Thyroid gland (tissue), 4 donors: Measurements from ENCODE around the gene ARMCX1. TPM values are rescaled to one million over a fixed set of nuclear protein-coding genes. Genes with fewer than 3 reads are reported as not detected.

Source experiments
- DNase-seq, 2 donors: peaks; one replicate each; pipeline ENCODE4 v3.0.0-alpha.2; 2019
- H3K27ac ChIP-seq, 3 donors: fragments of 200-600 bp; sonication (generic); 1 replicate in 2 of 3; 2 replicates in 1 of 3; pipeline ENCODE4 v1.5.1; 2016 to 2019; ENCODE audit warnings: mild to moderate bottlenecking in 1 of 3, moderate library complexity in 1 of 3
- H3K27me3 ChIP-seq: fragments of 200-600 bp; sonication (generic); one replicate; pipeline ENCODE4 v1.5.1; 2019
- H3K36me3 ChIP-seq, 2 donors: fragments of 200-600 bp; sonication (generic); one replicate each; pipeline ENCODE4 v1.5.1; 2016 to 2019
- H3K4me1 ChIP-seq, 2 donors: fragments of 200-600 bp; sonication (generic); one replicate each; pipeline ENCODE4 v1.5.1; 2017 to 2019
- H3K4me3 ChIP-seq, 3 donors: fragments of 200-600 bp; sonication (generic); replicated peaks in 1 of 3; 1 replicate in 2 of 3; 2 replicates in 1 of 3; pipeline ENCODE4 v1.5.1; 2016; ENCODE audit warnings: mild to moderate bottlenecking in 1 of 3
- H3K9me3 ChIP-seq: fragments of 200-600 bp; sonication (generic); one replicate; pipeline ENCODE4 v1.5.1; 2017
- CTCF ChIP-seq, 6 experiments: fragments of 200-600 bp in 3 of 6; fragments of 450-650 bp in 3 of 6; sonication (generic) in 3 of 6; IDR thresholded peaks; one replicate each; pipeline ENCODE4 v1.5.1; 2016 to 2019; ENCODE audit warnings: antibody characterized with exemption in 6 of 6, mild to moderate bottlenecking in 2 of 6, inconsistent platforms in 1 of 6, moderate library complexity in 1 of 6
- POLR2A ChIP-seq, 2 donors: fragments of 450-650 bp; IDR thresholded peaks; one replicate each; pipeline ENCODE4 v1.6.1; 2017; ENCODE audit warnings: antibody characterized with exemption in 2 of 2, mild to moderate bottlenecking in 2 of 2, moderate library complexity in 1 of 2
- WGBS, 2 donors: methylation state at CpG; one replicate each; pipeline ENCODE4 v1.1.5; 2017; 5-methylcytosine and 5-hydroxymethylcytosine counted together
- intact Hi-C: fragments of 100-400 bp; cut with DNase I; formaldehyde crosslinking; loops from one replicate; pipeline ENCODE4 v1.15.1; 2023
- total RNA-seq, 4 donors: library from RNA; depleted of rRNA; stranded (reverse); fragments of >200 nt; gene quantifications; one replicate each; pipeline ENCODE4 v1.2.3, GENCODE V29; 2016

Gene ARMCX1
- total RNA-seq, 4 donors from 2014 or later, result 22.4 to 32.7 (median 27.8) TPM

- TF ChIP-seq CTCF (IDR thresholded peaks at IDR 0.05), result no peak
- no peak for TF ChIP-seq POLR2A (IDR thresholded peaks at IDR 0.05)
- DNase-seq, result no peak
- 85 to 95% methylated on average over 4 to 6 of the region's 7 CpGs for WGBS, 2 donors
- H3K27ac ChIP-seq, result no peak overlapping the region
- intact Hi-C loops, result no loop called here
- H3K4me1 ChIP-seq, result no peaks in the 10 kb centered on the region
- H3K27me3 ChIP-seq, result no peaks in the 10 kb centered on the region
- H3K4me3 ChIP-seq, result no peak overlapping the region
- H3K36me3 ChIP-seq, result no peaks in the 10 kb centered on the region
- no peaks in the 10 kb centered on the region for H3K9me3 ChIP-seq
Observed at GRCh38 chrX:101602077-101602476, 51.7 kb downstream of the ARMCX1 start.

Other genes with a start within 250 kb of the ARMCX1 start
- 1 to 10 TPM; 3.9 to 6.4 (median 4.9) TPM for gene TIMM8A, start 201.8 kb upstream of the ARMCX1 start, total RNA-seq
- 1 to 10 TPM in 3 of 4 donors, under 1 TPM in 1; 0.49 to 5.2 (median 1.6) TPM for gene BTK, start 164.4 kb upstream of the ARMCX1 start, total RNA-seq
- 1,000 to 10,000 TPM in 2 of 4 donors, 100 to 1,000 TPM in 2; 258 to 2,076 (median 1,246) TPM for gene RPL36A, start 159.5 kb upstream of the ARMCX1 start, total RNA-seq
- gene GLA, start 142.6 kb upstream of the ARMCX1 start, total RNA-seq, result 10 to 100 TPM; 16.5 to 37.5 (median 26.8) TPM
- gene HNRNPH2, start 142.3 kb upstream of the ARMCX1 start, total RNA-seq, result 10 to 100 TPM; 53.5 to 68.4 (median 67.5) TPM
- gene ARMCX4, start 65.1 kb upstream of the ARMCX1 start, total RNA-seq, result 10 to 100 TPM; 12.1 to 21.6 (median 15.6) TPM
- gene ARMCX6, start 67.5 kb downstream of the ARMCX1 start, total RNA-seq, result 10 to 100 TPM; 20.6 to 28.6 (median 23.4) TPM
- gene ARMCX3, start 72.6 kb downstream of the ARMCX1 start, total RNA-seq, result 10 to 100 TPM; 71.7 to 81.0 (median 76.8) TPM
- gene ARMCX2, start 109.3 kb downstream of the ARMCX1 start, total RNA-seq, result 100 to 1,000 TPM in 2 of 4 donors, 10 to 100 TPM in 2; 58.9 to 118 (median 106) TPM